Activated gamma-delta T cell (primary cell): ENCODE results near the gene DERL3.
"Not testable (repeated sequence)": the region's sequence is repeated elsewhere in the genome, so short reads cannot be mapped to it uniquely, and the experiment has no call there.

Experiments
- DNase-seq: peaks from one replicate; lab custom pipeline; 2025; lab: John Stamatoyannopoulos, UW
- total RNA-seq, 2 donors: gene quantifications; one replicate each; lab custom pipeline; 2026; lab: John Stamatoyannopoulos, UW

The DERL3 gene
- 1.4 to 2.7 reads per million in 2 donors for total RNA-seq

GRCh38 chr22:23838681-23839468, at the start of gene DERL3:
TSS of gene DERL3 (minus strand) at chr22:23839006. CDS start at chr22:23838987, 19 bp downstream.
- DNase-seq: peak; percentile 88

- DNase-seq: no peak
Measured at GRCh38 chr22:23884140-23884539, 45.3 kb upstream of the DERL3 start.

GRCh38 chr22:23883658-23884057, 44.9 kb upstream of the DERL3 start:
- no peak for DNase-seq

- no peak for DNase-seq
Measured at GRCh38 chr22:23882370-23882769, 43.6 kb upstream of the DERL3 start.

GRCh38 chr22:23878219-23878618, 39.4 kb upstream of the DERL3 start:
- DNase-seq: no peak

GRCh38 chr22:23877566-23877965, 38.8 kb upstream of the DERL3 start:
- DNase-seq: no peak

GRCh38 chr22:23875801-23876200, 37.0 kb upstream of the DERL3 start:
- no peak for DNase-seq

- DNase-seq: no peak
Measured at GRCh38 chr22:23874871-23875270, 36.1 kb upstream of the DERL3 start.

GRCh38 chr22:23868580-23868979, 29.8 kb upstream of the DERL3 start:
- DNase-seq: no peak

- DNase-seq: not testable (repeated sequence)
Measured at GRCh38 chr22:23864499-23865154, 25.8 kb upstream of the DERL3 start.

GRCh38 chr22:23862103-23862502, 23.3 kb upstream of the DERL3 start:
- no peak for DNase-seq

- DNase-seq: not testable (repeated sequence)
Measured at GRCh38 chr22:23860187-23860586, 21.4 kb upstream of the DERL3 start.

GRCh38 chr22:23859201-23859600, 20.4 kb upstream of the DERL3 start:
- DNase-seq: no peak

GRCh38 chr22:23858484-23858815, 19.6 kb upstream of the DERL3 start:
- DNase-seq: no peak

GRCh38 chr22:23857606-23858483, 19.0 kb upstream of the DERL3 start, which contains the start of gene SLC2A11:
TSS of gene SLC2A11 (plus strand) at chr22:23857875. CDS start at chr22:23858000, 125 bp downstream.
- DNase-seq: peak; percentile 82

GRCh38 chr22:23856721-23857605, 18.2 kb upstream of the DERL3 start:
- no peak for DNase-seq

- no peak for DNase-seq
Measured at GRCh38 chr22:23850136-23850611, 11.4 kb upstream of the DERL3 start.

GRCh38 chr22:23849009-23850006, 10.5 kb upstream of the DERL3 start:
- peak; percentile 68 for DNase-seq

- no peak for DNase-seq
Measured at GRCh38 chr22:23847991-23848864, 9.4 kb upstream of the DERL3 start.
